NCI-H774 (cell line): Measurements from ENCODE around the gene DCBLD2.

Source experiments
- DNase-seq: peaks from one replicate; lab custom pipeline; 2025; lab: John Stamatoyannopoulos, UW

The DCBLD2 gene

GRCh38 chr3:98901392-98902350 lies at the start of gene DCBLD2:
TSS of gene DCBLD2 (minus strand) at chr3:98901695. CDS start at chr3:98901326, 369 bp downstream.
- DNase-seq = peak; percentile 99

GRCh38 chr3:98945666-98946065 lies 44.2 kb upstream of the DCBLD2 start:
- DNase-seq = no peak

GRCh38 chr3:98945101-98945524 lies 43.6 kb upstream of the DCBLD2 start:
- DNase-seq = no peak

GRCh38 chr3:98930413-98930812 lies 28.9 kb upstream of the DCBLD2 start:
- no peak for DNase-seq

- no peak for DNase-seq
These were observed 20.5 kb upstream of the DCBLD2 start for GRCh38 chr3:98921957-98922356.

GRCh38 chr3:98920166-98920565 lies 18.7 kb upstream of the DCBLD2 start:
- DNase-seq = no peak

- DNase-seq = no peak
These were observed 17.1 kb upstream of the DCBLD2 start for GRCh38 chr3:98918586-98918985.

- DNase-seq = no peak
These were observed 16.1 kb upstream of the DCBLD2 start for GRCh38 chr3:98917608-98918007.

- DNase-seq = peak; percentile 36
These were observed 12.9 kb upstream of the DCBLD2 start for GRCh38 chr3:98914210-98915080.

GRCh38 chr3:98912448-98912847 lies 11.0 kb upstream of the DCBLD2 start:
- no peak for DNase-seq

GRCh38 chr3:98906230-98906629 lies 4.7 kb upstream of the DCBLD2 start:
- DNase-seq = no peak

- no peak for DNase-seq
These were observed 2.4 kb upstream of the DCBLD2 start for GRCh38 chr3:98903705-98904481.

- DNase-seq = no peak
These were observed 1.6 kb upstream of the DCBLD2 start for GRCh38 chr3:98903099-98903498.

- no peak for DNase-seq
These were observed 851 bp upstream of the DCBLD2 start for GRCh38 chr3:98902351-98902740.

GRCh38 chr3:98901119-98901391 lies 440 bp downstream of the DCBLD2 start:
- DNase-seq = peak; percentile 32

- DNase-seq = no peak
These were observed 1.0 kb downstream of the DCBLD2 start for GRCh38 chr3:98900265-98901118.

GRCh38 chr3:98897701-98898100 lies 3.8 kb downstream of the DCBLD2 start:
- no peak for DNase-seq

GRCh38 chr3:98894791-98895576 lies 6.5 kb downstream of the DCBLD2 start:
- no peak for DNase-seq

- DNase-seq = no peak
These were observed 7.8 kb downstream of the DCBLD2 start for GRCh38 chr3:98893740-98894139.

GRCh38 chr3:98892263-98892662 lies 9.2 kb downstream of the DCBLD2 start:
- DNase-seq = no peak
